Articular chondrocyte of knee joint (primary cell): ENCODE data around the gene SORCS2. TPM values are rescaled to one million over a fixed set of nuclear protein-coding genes. Genes with fewer than 3 reads are reported as not detected.

Experiments used
- small RNA-seq: library from RNA; depleted of rRNA; stranded (forward); fragments of <200 nt; gene quantifications from one replicate; pipeline ENCODE3, GENCODE V24; 2012
- total RNA-seq: library from RNA; depleted of rRNA; stranded (reverse); fragments of >200 nt; gene quantifications from 2 replicates; pipeline ENCODE4 v1.2.3, GENCODE V29; 2012

Gene SORCS2
- total RNA-seq = 4.2 and 11.1 TPM in 2 replicates

DNA sequence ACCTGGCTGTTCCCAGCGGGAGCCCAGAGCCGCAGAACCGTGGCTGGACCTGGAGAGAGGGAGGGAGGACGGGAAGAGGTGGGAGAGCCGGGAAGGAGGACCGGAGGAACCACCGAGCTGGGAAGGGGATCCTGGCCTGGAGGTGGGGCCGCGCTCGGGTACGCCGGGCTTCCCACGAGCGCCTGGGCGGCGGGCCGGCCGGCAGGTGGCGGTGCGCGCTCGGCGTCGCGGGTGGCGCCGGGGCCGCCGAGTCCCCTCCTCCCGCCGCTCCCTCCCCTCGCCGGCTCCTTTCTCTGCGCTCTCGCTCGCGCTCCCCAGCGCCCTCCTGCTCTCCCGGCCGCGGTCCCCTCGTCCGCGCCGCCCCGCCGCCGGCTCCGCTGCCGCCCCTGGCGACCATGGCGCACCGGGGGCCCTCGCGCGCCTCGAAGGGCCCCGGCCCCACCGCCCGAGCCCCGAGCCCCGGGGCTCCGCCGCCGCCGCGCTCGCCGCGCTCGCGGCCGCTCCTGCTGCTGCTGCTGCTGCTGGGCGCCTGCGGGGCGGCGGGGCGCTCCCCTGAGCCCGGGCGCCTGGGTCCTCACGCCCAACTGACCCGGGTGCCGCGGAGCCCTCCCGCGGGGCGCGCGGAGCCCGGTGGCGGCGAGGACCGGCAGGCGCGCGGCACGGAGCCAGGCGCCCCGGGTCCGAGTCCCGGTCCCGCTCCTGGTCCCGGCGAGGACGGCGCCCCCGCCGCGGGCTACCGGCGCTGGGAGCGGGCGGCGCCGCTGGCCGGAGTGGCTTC, at the start of gene SORCS2:
SORCS2 (plus strand) TSS at position 287 of the 778 bp plus-strand sequence.

DNA sequence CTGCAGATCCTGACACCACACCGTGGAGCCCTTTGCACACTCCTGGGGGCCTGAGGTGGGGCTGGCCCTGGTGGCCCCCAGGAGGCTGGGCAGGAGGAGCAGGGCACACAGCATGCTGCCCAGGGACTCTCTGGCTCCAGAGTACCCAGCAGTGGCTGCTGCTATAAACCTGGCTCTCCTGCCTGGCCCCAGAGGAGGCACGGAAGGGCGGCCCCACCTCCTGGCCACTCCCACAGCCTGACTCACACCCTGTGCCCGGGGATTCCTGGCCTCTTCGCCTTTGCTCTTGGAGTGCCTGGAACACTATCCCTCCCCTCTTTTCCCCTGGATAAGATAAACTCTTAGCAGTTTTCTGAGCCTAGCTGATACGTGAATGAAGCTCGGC, 242.4 kb downstream of the SORCS2 start, which contains the start of gene PSAPL1:
PSAPL1 (minus strand) TSS at position 165 of the 385 bp plus-strand sequence; CDS start at position 114, 51 bp downstream.

Small RNA genes within 50 kb of the gene (small RNA-seq; reads per million reads assigned to genes)
- gene MIR4274 (not detected), gene MIR4798 (0.65 reads per million, percentile 22 among the genes with 10 or more reads in this experiment)

Other genes starting within 250 kb of the SORCS2 start
- 11.5 and 13.4 TPM in 2 replicates for gene TADA2B, start 149.2 kb upstream of the SORCS2 start, total RNA-seq
- 18.4 and 23.1 TPM in 2 replicates for gene GRPEL1, start 124.5 kb upstream of the SORCS2 start, total RNA-seq
- gene PSAPL1, start 242.4 kb downstream of the SORCS2 start, total RNA-seq = not detected in 2 replicates